Ishikawa (cell line): ENCODE measurements around the gene FOXR1.

Experiments used
- CREB1 ChIP-seq: IDR thresholded peaks from 2 replicates; pipeline ENCODE4 v1.6.1; 2012; ENCODE audit warnings: low read depth
- NFIC ChIP-seq: IDR thresholded peaks from 2 replicates; pipeline ENCODE4 v1.6.1; 2012
- REST ChIP-seq: IDR thresholded peaks from 2 replicates; pipeline ENCODE4 v1.6.1; 2012; ENCODE audit warnings: low read depth, mild to moderate bottlenecking
- TAF1 ChIP-seq: IDR thresholded peaks from 2 replicates; pipeline ENCODE4 v1.6.1; 2012; ENCODE audit warnings: low read depth, mild to moderate bottlenecking
- YY1 ChIP-seq: IDR thresholded peaks from 2 replicates; pipeline ENCODE4 v1.6.1; 2012; ENCODE audit warnings: low read depth
- TF ChIP-seq, protein P1 (sequence below): IDR thresholded peaks from 2 replicates; pipeline ENCODE4 v1.6.1; 2012

- TF ChIP-seq, protein P1, sequence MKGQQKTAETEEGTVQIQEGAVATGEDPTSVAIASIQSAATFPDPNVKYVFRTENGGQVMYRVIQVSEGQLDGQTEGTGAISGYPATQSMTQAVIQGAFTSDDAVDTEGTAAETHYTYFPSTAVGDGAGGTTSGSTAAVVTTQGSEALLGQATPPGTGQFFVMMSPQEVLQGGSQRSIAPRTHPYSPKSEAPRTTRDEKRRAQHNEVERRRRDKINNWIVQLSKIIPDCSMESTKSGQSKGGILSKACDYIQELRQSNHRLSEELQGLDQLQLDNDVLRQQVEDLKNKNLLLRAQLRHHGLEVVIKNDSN: no peak
- TF ChIP-seq REST (no peak), TAF1 (no peak), NFIC (no peak), CREB1 (no peak), YY1 (no peak)
Measured at GRCh38 chr11:118928870-118929500, 42.6 kb upstream of the FOXR1 start.
